ENCODE data around the gene RPS16. TPM values are rescaled to one million over a fixed set of nuclear protein-coding genes. Genes with fewer than 3 reads are reported as not detected.

The RPS16 gene
- polyA plus RNA-seq, 1 donor from 2014 or later: 2,255 TPM

- Mint-ChIP-seq H3K27ac (peak overlapping the region; percentile 67 to 94 (median 91)), H3K9me3 (no peaks in the 10 kb centered on the region), H3K27me3 (no peaks in the 10 kb centered on the region), H3K4me1 (peaks cover 25 to 30% (median 27%) of the 10 kb centered on the region in 3 donors), H3K4me3 (peak overlapping the region; percentile 94 to 100 (median 99)), H3K36me3 (peaks cover 6% of the 10 kb centered on the region)
Measured at GRCh38 chr19:39434123-39435076, 1.3 kb downstream of the RPS16 start.

DNA sequence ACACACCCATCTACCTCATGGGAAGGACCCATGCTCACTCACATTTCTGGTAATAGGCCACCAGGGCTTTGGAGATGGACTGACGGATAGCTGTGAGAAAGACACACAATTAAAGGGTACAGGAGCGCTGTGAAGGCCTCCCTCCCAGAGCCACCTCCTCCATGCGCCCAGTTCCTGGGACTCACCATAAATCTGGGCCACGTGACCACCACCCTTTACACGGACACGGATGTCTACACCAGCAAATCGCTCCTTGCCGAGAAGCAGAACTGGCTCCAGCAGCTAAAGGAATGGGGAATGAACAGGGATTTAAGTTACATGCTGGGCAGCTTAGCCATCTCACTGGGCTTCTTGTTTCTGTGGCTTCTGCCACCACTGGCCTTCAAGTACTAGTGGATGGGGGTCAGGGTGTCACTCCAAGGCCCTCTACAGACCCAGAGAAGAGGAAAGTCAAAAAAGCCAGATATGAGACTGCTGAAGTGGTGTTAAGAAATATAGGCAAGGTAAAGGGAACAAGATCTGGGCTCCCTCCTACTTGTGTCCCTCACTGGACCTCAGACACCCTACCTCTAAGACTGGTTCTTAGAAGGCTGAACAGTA lies 2.2 kb downstream of the RPS16 start:
- Mint-ChIP-seq H3K4me3 (peak overlapping the region in 3 of 4 donors; percentile 33 to 100 (median 84)), H3K4me1 (peaks cover 25 to 30% (median 27%) of the 10 kb centered on the region in 3 donors), H3K9me3 (no peaks in the 10 kb centered on the region), H3K27me3 (no peaks in the 10 kb centered on the region), H3K27ac (peak overlapping the region; percentile 63 to 94 (median 91)), H3K36me3 (peaks cover 6% of the 10 kb centered on the region)

- Mint-ChIP-seq H3K9me3 (no peaks in the 10 kb centered on the region), H3K4me1 (peaks cover 25 to 30% (median 27%) of the 10 kb centered on the region in 3 donors), H3K27me3 (no peaks in the 10 kb centered on the region), H3K27ac (peak overlapping the region; percentile 39 to 91 (median 59)), H3K4me3 (peak overlapping the region in 2 of 4 donors; percentile 17 to 84), H3K36me3 (peaks cover 6% of the 10 kb centered on the region)
Measured at GRCh38 chr19:39432677-39433025, 3.1 kb downstream of the RPS16 start.

DNA sequence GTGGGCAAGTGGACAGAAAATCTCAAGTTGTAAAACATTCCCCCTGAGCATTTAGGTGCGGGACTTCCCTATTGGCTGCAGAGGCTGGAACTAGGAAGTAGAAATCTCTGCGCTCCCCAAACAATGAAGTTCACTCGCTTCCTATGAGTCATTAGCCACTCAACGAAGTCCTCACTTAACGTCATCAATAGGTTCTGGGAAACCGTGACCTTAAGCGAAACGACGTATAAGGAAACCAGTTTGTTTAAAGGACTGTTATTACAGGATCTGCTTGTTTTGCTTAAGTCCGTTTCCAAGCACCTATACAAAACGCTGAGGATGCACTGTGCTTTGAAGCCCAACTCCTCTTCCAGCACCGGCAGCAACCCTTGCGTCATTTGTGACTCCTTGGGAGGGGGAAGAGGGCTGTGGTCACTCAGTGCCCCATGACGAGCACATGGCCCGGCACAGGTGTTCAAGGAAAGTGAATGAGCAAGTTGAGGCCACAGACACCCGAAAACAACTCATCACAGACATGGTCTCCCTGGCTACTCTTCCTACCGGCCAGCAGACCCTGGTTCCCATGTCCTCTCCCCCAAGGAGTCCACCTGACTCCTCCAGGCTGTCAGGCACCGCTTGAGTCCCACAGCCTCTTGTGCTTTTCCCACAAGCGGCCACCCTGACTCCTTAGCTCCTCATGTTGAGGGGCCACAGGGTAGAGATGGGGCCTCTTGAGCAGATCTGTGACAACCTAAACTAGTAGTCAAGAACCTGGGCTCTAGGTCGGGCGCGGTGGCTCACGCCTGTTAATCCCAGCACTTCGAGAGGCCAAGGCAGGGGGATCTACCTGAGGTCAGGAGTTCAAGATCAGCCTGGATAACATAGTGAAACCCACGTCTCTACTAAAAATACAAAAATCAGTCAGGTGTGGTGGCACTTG lies 4.8 kb downstream of the RPS16 start:
- H3K36me3 Mint-ChIP-seq: peaks cover 6% of the 10 kb centered on the region
- no peaks in the 10 kb centered on the region for H3K9me3 Mint-ChIP-seq
- peak overlapping the region; percentile 33 to 91 (median 73) for H3K27ac Mint-ChIP-seq
- H3K27me3 Mint-ChIP-seq: no peaks in the 10 kb centered on the region
- H3K4me1 Mint-ChIP-seq: peaks cover 18 to 27% (median 26%) of the 10 kb centered on the region in 3 donors
- H3K4me3 Mint-ChIP-seq: peak overlapping the region in 2 of 4 donors; percentile 78 to 79

DNA sequence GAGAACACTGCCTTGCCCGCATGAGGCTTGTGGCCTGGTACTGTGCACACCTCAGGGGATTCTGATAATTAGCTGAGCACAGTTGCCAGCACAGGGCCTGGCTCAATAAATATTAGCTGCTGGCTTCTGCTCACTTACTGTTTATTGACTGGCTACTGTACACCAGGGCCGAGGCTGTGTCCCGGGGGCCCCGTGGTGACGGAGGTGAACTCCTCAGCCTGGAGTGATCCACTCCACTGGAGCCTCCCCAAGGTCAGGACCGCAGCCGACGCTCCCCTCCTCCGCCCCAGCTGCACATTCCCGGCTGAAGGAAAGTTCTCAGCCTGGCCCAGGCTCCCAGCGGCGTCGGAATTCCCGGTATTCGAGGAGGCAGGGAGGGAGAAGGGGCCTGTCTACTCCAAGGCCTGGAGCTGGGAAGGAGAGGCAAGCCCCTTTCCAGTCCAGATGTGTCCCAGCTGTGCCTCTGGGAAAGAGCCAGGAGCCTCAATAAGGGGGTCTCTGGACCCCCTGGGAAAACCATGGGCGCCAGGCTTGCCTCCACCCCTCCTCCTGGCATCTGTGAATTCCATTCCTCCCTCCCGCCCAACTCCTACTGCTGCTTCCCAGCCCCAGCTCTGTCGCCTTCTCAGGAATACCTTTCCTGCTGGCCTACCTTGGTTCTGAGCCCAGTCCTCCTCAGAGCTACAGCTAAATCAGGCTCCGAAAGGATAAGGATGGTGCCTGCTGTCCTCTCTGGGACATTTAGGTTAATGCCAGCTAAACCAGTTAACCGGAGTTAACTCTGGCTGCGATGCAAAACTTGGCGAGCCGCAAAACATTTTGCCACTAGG lies 7.3 kb downstream of the RPS16 start:
- Mint-ChIP-seq H3K9me3 (no peaks in the 10 kb centered on the region), H3K27ac (no peak overlapping the region), H3K27me3 (no peaks in the 10 kb centered on the region), H3K36me3 (peaks cover 6% of the 10 kb centered on the region), H3K4me1 (peaks cover 7 to 19% (median 11%) of the 10 kb centered on the region in 3 donors), H3K4me3 (no peak overlapping the region)

DNA sequence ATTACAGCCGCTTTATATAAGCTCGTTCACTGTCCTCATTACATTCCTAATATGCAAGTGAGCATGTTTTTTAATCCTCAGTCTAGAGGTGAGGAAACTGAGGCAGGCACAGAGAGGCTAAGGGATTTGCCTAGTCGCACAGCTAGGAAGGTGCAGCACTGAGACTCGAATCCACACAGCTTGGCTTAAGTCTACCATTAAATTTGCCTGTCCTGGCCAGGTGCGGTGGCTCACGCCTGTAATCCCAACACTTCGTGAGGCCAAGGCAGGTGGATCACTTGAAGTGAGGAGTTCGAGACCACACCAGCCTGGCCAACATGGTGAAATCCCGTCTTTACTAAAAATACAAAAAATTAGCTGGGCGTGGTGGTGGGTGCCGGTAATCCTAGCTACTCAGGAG lies 8.0 kb downstream of the RPS16 start:
- Mint-ChIP-seq H3K27me3 (no peaks in the 10 kb centered on the region), H3K9me3 (no peaks in the 10 kb centered on the region), H3K36me3 (peaks cover 3% of the 10 kb centered on the region), H3K27ac (peak overlapping the region in 1 of 3 donors; percentile 59), H3K4me3 (no peak overlapping the region), H3K4me1 (peaks cover 6 to 11% (median 7%) of the 10 kb centered on the region in 3 donors)

- Mint-ChIP-seq H3K4me1 (peaks cover 6 to 9% (median 7%) of the 10 kb centered on the region in 3 donors), H3K27ac (no peak overlapping the region), H3K4me3 (no peak overlapping the region), H3K27me3 (no peaks in the 10 kb centered on the region), H3K9me3 (no peaks in the 10 kb centered on the region), H3K36me3 (no peaks in the 10 kb centered on the region)
Measured at GRCh38 chr19:39426170-39426569, 9.6 kb downstream of the RPS16 start.

DNA sequence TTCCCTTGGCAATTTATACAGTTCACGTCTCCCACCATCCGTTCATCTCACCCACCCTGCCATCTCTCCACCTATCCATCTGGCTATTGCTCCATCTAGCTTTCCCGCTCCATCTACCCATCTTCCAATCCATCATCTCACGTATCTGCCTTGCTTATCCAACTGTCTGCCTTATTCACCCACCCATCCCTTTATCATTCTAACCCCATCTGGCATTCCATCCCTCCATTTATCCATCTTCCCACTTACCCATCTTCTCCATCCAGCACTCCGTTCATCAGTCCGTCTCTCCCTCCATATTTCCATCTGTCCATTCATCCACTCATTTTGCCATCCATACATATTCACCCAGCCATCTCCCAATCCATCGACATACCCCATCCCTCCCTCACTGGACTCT lies 10.0 kb downstream of the RPS16 start:
- H3K27ac Mint-ChIP-seq: no peak overlapping the region
- H3K36me3 Mint-ChIP-seq: no peaks in the 10 kb centered on the region
- H3K9me3 Mint-ChIP-seq: no peaks in the 10 kb centered on the region

DNA sequence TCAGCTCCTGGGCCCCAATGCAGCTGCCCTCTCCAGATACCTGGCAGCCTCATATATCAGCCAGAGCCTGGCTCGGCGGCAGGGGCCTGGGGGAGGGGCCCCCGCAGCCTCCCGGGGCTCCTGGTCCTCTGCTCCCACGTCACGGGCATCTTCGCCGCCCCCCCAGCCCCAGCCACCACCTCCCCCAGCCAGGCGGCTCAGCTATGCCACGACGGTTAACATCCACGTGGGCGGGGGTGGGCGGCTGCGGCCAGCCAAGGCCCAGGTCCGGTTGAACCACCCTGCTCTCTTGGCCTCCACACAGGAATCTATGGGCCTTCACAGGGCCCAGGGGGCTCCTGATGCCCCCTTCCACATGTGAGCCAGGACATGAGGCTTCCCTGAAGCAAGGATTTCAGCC lies 10.8 kb downstream of the RPS16 start:
- Mint-ChIP-seq H3K27me3 (no peaks in the 10 kb centered on the region), H3K27ac (no peak overlapping the region), H3K4me3 (peak overlapping the region in 1 of 4 donors; percentile 62), H3K4me1 (no peaks in the 10 kb centered on the region), H3K9me3 (no peaks in the 10 kb centered on the region), H3K36me3 (no peaks in the 10 kb centered on the region)

More for the DNA sequence above, 10.0 kb downstream of the RPS16 start:
- no peak overlapping the region for H3K4me3 Mint-ChIP-seq
- no peaks in the 10 kb centered on the region for H3K27me3 Mint-ChIP-seq
- peaks cover 4 to 6% (median 5%) of the 10 kb centered on the region in 3 donors for H3K4me1 Mint-ChIP-seq

DNA sequence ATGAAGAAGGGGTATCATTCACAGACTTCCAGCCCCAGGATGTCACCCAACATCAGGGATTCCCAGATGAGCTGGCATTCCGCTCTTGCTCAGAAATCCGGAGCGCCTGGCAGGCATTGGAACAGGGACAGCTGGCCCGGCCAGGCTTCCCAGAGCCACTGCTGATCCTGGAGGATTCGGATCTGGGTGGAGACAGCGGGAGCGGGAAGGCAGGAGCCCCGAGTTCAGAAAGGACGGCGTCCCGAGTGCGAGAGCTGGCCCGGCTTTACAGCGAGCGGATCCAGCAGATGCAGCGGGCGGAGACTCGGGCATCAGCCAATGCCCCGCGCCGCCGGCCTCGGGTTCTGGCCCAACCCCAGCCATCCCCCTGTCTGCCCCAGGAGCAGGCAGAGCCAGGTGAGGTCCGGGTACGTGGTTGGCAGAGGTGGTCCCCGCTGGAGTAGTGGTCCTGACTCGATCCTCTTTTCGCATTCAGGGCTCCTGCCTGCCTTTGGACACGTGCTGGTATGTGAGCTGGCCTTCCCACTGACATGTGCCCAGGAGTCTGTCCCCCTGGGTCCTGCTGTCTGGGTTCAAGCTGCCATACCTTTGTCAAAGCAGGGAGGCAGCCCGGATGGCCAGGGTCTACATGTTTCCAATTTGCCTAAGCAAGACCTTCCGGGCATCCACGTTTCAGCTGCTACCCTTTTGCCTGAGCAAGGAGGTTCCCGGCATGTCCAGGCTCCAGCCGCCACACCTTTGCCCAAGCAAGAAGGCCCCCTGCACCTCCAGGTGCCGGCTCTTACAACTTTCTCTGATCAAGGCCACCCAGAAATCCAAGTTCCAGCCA lies 12.3 kb downstream of the RPS16 start:
- peaks cover 2% of the 10 kb centered on the region for H3K36me3 Mint-ChIP-seq
- no peak overlapping the region for H3K4me3 Mint-ChIP-seq
- H3K27ac Mint-ChIP-seq: peak overlapping the region in 2 of 3 donors; percentile 56 to 65
- no peaks in the 10 kb centered on the region for H3K27me3 Mint-ChIP-seq
- H3K9me3 Mint-ChIP-seq: no peaks in the 10 kb centered on the region
- no peaks in the 10 kb centered on the region for H3K4me1 Mint-ChIP-seq

DNA sequence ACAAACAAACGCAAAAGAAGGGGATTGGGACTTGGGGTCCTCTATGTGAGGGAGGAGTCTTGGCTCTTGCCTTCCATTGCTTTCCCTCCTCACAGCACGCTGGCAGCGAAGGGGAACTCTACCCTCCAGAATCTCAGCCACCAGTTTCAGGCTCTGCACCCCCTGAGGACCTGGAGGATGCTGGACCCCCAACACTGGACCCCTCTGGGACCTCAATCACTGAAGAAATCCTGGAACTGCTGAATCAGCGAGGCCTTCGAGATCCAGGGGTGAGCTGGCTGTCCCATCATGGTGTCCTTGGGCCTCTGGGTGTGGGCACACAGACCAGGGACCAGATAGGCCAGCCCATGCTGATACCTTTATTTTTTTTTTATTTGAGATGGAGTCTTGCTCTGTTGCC lies 13.7 kb downstream of the RPS16 start:
- Mint-ChIP-seq H3K4me3 (no peak overlapping the region), H3K9me3 (no peaks in the 10 kb centered on the region), H3K4me1 (peaks cover 0 to 3% (median 0%) of the 10 kb centered on the region in 3 donors), H3K27ac (no peak overlapping the region), H3K27me3 (no peaks in the 10 kb centered on the region), H3K36me3 (peaks cover 2% of the 10 kb centered on the region)

DNA sequence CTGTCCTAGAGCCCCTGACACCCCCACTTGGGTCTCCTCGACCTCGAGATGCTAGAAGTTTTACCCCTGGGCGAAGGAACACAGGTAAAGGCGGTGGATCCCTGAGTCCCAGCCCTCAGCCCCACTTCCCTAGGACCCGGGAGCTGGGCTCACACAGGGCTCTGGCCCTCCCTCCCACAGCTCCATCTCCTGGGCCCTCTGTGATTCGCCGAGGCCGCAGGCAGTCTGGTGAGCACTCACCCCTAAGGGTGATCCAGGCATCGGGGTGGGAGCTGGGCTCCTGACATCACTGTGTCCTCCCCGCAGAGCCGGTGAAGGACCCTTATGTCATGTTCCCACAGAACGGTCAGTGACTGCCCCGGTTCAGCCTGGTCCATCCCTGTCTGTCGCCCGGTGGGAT lies 15.0 kb downstream of the RPS16 start:
- Mint-ChIP-seq H3K4me3 (no peak overlapping the region), H3K27ac (no peak overlapping the region), H3K4me1 (peaks cover 0 to 3% (median 0%) of the 10 kb centered on the region in 3 donors), H3K27me3 (no peaks in the 10 kb centered on the region), H3K36me3 (peaks cover 2% of the 10 kb centered on the region), H3K9me3 (no peaks in the 10 kb centered on the region)

- Mint-ChIP-seq H3K27ac (peak overlapping the region in 1 of 3 donors; percentile 96), H3K36me3 (peaks cover 2% of the 10 kb centered on the region), H3K4me1 (peaks cover 3 to 6% (median 5%) of the 10 kb centered on the region in 3 donors), H3K27me3 (no peaks in the 10 kb centered on the region), H3K9me3 (no peaks in the 10 kb centered on the region), H3K4me3 (peak overlapping the region in 1 of 4 donors; percentile 75)
Measured at GRCh38 chr19:39419003-39419402, 16.7 kb downstream of the RPS16 start.
